ENCODE data around the gene SPAG16.

- TF ChIP-seq POLR2AphosphoS5 (IDR thresholded peaks at IDR 0.05; ENCODE audit: borderline replicate concordance, low read depth, low read length): no peak
- no peak for TF ChIP-seq EZH2 (IDR thresholded peaks at IDR 0.05)
Measured at GRCh38 chr2:214264171-214264570, 979.9 kb downstream of the SPAG16 start.
